NCI-H1694 treated with DMSO at 0.1 percent for 48 hours (cell line): Measurements from ENCODE around the gene ZXDA.

Experiments
- DNase-seq: peaks from one replicate; lab custom pipeline; 2025; lab: John Stamatoyannopoulos, UW

ZXDA gene

GRCh38 chrX:57871463-57871862 is 38.8 kb downstream of the ZXDA start:
- DNase-seq = no peak
